ENCODE results near the gene JSRP1.
A peak's percentile ranks its signal among the peaks of the same experiment; 100 is the strongest.

Gene JSRP1

DNA sequence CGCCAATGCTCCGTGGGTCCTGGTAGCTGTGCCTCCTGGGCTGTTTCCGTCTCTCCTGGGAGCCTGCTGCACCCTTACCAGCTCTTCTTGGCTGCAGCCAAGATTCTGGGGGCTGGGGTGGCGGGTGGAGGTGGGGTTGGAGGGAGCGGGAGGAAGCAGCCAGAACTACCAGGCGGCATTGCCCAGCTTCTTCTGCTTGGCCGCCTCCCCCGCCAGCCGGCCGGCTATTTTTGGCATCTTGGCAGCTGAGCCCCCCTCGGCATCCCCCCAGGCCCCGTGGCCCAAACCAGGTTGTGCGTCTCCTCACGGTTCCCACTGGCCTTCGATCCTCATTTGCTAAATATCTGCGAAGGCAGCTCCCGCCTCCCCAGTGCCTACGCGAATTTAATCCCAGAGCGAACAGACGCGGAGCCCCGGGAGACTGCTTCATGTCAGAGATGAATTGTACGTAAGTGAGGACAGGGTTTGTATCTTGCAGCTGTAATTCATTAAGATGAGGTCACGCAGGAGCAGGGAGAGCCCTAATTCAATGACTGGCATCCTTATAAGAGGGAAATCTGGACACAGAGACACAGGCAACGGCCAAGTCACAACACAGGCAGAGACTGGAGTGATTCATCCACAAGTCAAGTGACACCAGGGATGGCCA, 38.6 kb upstream of the JSRP1 start:
- H3K4me3 ChIP-seq (ENCODE audit: control insufficient read depth, low read depth, low read length), result no peak overlapping the region
- peak; percentile 96 for DNase-seq (ENCODE audit: low read depth)
- TF ChIP-seq CTCF (conservative IDR thresholded peaks at IDR 0.05; ENCODE audit: control insufficient read depth, insufficient read depth, low read depth, low read length), result no peak

- TF ChIP-seq CTCF (conservative IDR thresholded peaks at IDR 0.05; ENCODE audit: control insufficient read depth, insufficient read depth, low read depth, low read length), result no peak
- no peak overlapping the region for H3K4me3 ChIP-seq (ENCODE audit: control insufficient read depth, low read depth, low read length)
Measured at GRCh38 chr19:2291185-2291751, 35.1 kb upstream of the JSRP1 start.

DNA sequence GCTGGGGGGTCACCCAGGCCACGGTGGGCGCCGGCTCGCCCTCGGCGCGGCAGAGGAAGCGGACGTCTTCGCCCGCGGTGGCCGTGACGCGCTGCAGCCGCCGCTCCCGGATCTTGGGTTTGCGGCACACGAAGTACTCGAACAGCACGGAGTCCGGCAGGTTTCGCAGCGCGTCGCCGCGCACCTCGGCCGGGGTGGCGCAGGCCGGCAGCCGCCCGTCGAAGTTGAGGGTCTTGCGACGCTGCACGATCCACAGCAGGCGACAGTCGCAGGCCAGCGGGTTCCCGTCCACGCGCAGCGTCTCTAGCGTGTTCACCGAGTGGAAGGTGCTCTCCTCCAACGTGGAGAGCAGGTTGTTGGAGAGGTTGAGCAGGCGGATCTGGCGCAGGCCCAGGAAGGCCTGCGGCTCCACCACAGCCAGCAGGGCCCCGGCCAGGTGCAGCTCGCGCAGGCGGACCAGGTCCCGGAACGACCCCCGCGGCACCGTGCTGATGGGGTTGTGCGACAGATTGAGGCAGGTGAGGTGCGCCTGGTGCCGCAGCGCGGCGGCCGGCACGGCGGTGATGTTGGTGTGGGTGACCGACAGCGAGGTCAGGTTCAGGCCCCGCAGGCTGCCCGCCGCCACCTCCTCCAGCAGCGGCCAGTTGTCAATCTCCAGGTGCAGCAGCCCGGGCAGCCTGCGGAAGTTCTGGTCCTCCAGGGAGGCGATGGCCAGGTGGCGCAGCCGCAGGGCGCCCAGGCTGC, 34.4 kb upstream of the JSRP1 start:
- no peak overlapping the region for H3K4me3 ChIP-seq (ENCODE audit: control insufficient read depth, low read depth, low read length)
- DNase-seq (ENCODE audit: low read depth), result no peak
- no peak for TF ChIP-seq CTCF (conservative IDR thresholded peaks at IDR 0.05; ENCODE audit: control insufficient read depth, insufficient read depth, low read depth, low read length)

More at GRCh38 chr19:2291185-2291751, 35.1 kb upstream of the JSRP1 start:
- no peak for DNase-seq (ENCODE audit: low read depth)

GRCh38 chr19:2289714-2290435, 33.7 kb upstream of the JSRP1 start:
- TF ChIP-seq CTCF (conservative IDR thresholded peaks at IDR 0.05; ENCODE audit: control insufficient read depth, insufficient read depth, low read depth, low read length), result no peak
- no peak for DNase-seq (ENCODE audit: low read depth)
- no peak overlapping the region for H3K4me3 ChIP-seq (ENCODE audit: control insufficient read depth, low read depth, low read length)

- no peak for TF ChIP-seq CTCF (conservative IDR thresholded peaks at IDR 0.05; ENCODE audit: control insufficient read depth, insufficient read depth, low read depth, low read length)
- H3K4me3 ChIP-seq (ENCODE audit: control insufficient read depth, low read depth, low read length), result no peak overlapping the region
- DNase-seq (ENCODE audit: low read depth), result no peak
Measured at GRCh38 chr19:2288818-2289713, 32.8 kb upstream of the JSRP1 start.

GRCh38 chr19:2288338-2288817, 32.2 kb upstream of the JSRP1 start:
- no peak for DNase-seq (ENCODE audit: low read depth)
- H3K4me3 ChIP-seq (ENCODE audit: control insufficient read depth, low read depth, low read length), result no peak overlapping the region
- TF ChIP-seq CTCF (conservative IDR thresholded peaks at IDR 0.05; ENCODE audit: control insufficient read depth, insufficient read depth, low read depth, low read length), result no peak
